CD14-positive monocyte (primary cell): ENCODE measurements around the gene EEPD1. TPM values are rescaled to one million over a fixed set of nuclear protein-coding genes. Genes with fewer than 3 reads are reported as not detected.

ENCODE experiments used
- DNase-seq, 3 donors: peaks; one replicate each; pipeline ENCODE4 v3.0.0-alpha.2; 2011 to 2022
- H2AFZ ChIP-seq: 2 replicates; pipeline ENCODE4 v1.6.0; 2012; ENCODE audit warnings: mild to moderate bottlenecking, low read depth, low read length, inconsistent platforms; ENCODE audit not compliant: insufficient read depth, poor library complexity, severe bottlenecking
- H3K27ac ChIP-seq, 2 donors: 1 replicate in 1 of 2; 2 replicates in 1 of 2; pipeline ENCODE4 v1.5.1; 2012 to 2013; ENCODE audit warnings: low read length in 2 of 2, control low read depth in 1 of 2, inconsistent platforms in 1 of 2, low read depth in 1 of 2, mild to moderate bottlenecking in 1 of 2
- H3K27me3 ChIP-seq, 2 donors: one replicate each; pipeline versions ENCODE4 v1.6.0 to v1.6.1; 2011 to 2013; ENCODE audit warnings: low read length in 2 of 2; ENCODE audit not compliant: control insufficient read depth in 2 of 2, insufficient read depth in 2 of 2
- H3K36me3 ChIP-seq, 2 donors: replicated peaks in 1 of 2; 1 replicate in 1 of 2; 2 replicates in 1 of 2; pipeline versions ENCODE4 v1.5.1 to v1.6.1; 2012 to 2013; ENCODE audit warnings: low read length in 2 of 2, control low read depth in 1 of 2, inconsistent platforms in 1 of 2, mild to moderate bottlenecking in 1 of 2; ENCODE audit not compliant: insufficient read depth in 2 of 2, control insufficient read depth in 1 of 2
- H3K4me1 ChIP-seq, 2 donors: 1 replicate in 1 of 2; 2 replicates in 1 of 2; pipeline versions ENCODE4 v1.5.1 to v1.6.1; 2012 to 2013; ENCODE audit warnings: low read length in 2 of 2, control low read depth in 1 of 2, inconsistent platforms in 1 of 2, mild to moderate bottlenecking in 1 of 2, moderate library complexity in 1 of 2; ENCODE audit not compliant: insufficient read depth in 2 of 2, control insufficient read depth in 1 of 2
- H3K4me2 ChIP-seq: replicated peaks from 2 replicates; pipeline ENCODE3; 2012; ENCODE audit warnings: low read length, moderate library complexity, mild to moderate bottlenecking; ENCODE audit not compliant: poor library complexity, severe bottlenecking; ENCODE audit errors: extremely low read depth
- H3K4me3 ChIP-seq, 3 experiments: fragments of 200-600 bp in 1 of 3; sonication (generic) in 1 of 3; replicated peaks in 1 of 3; 1 replicate in 2 of 3; 2 replicates in 1 of 3; pipeline ENCODE4 v1.5.1; 2011 to 2013; ENCODE audit warnings: low read length in 3 of 3, mild to moderate bottlenecking in 3 of 3, control low read depth in 2 of 3, low read depth in 2 of 3, inconsistent platforms in 1 of 3, moderate library complexity in 1 of 3
- H3K79me2 ChIP-seq: 2 replicates; pipeline ENCODE4 v1.6.0; 2012; ENCODE audit warnings: mild to moderate bottlenecking, control low read depth, inconsistent platforms, low read length, moderate library complexity; ENCODE audit not compliant: insufficient read depth
- H3K9ac ChIP-seq: 2 replicates; pipeline ENCODE4 v1.6.0; 2017; ENCODE audit warnings: low read length, mild to moderate bottlenecking; ENCODE audit not compliant: insufficient read depth, poor library complexity, severe bottlenecking
- H3K9me3 ChIP-seq, 2 donors: replicated peaks in 1 of 2; 1 replicate in 1 of 2; 2 replicates in 1 of 2; pipeline versions ENCODE4 v1.5.1 to v1.6.1; 2012 to 2013; ENCODE audit warnings: low read length in 2 of 2, control low read depth in 1 of 2; ENCODE audit not compliant: control insufficient read depth in 1 of 2, insufficient read depth in 1 of 2
- H4K20me1 ChIP-seq: 2 replicates; pipeline ENCODE4 v1.6.0; 2012; ENCODE audit warnings: mild to moderate bottlenecking, low read length, control low read depth, moderate library complexity; ENCODE audit not compliant: insufficient read depth
- H3K27ac Mint-ChIP-seq, 7 donors: one replicate each; pipeline ENCODE4 v1.8.0; 2020; ENCODE audit warnings: mild to moderate bottlenecking in 7 of 7, mixed read lengths in 7 of 7, moderate library complexity in 6 of 7, inconsistent platforms in 2 of 7
- H3K27me3 Mint-ChIP-seq, 3 donors: one replicate each; pipeline ENCODE4 v1.8.0; 2021 to 2022; ENCODE audit warnings: low read depth in 3 of 3, mild to moderate bottlenecking in 3 of 3, mixed read lengths in 3 of 3, moderate library complexity in 3 of 3, inconsistent platforms in 1 of 3
- H3K36me3 Mint-ChIP-seq, 2 donors: one replicate each; pipeline ENCODE4 v1.8.0; 2020; ENCODE audit warnings: mixed read lengths in 2 of 2, inconsistent platforms in 1 of 2, mild to moderate bottlenecking in 1 of 2
- H3K4me1 Mint-ChIP-seq: one replicate; pipeline ENCODE4 v1.8.0; 2020; ENCODE audit warnings: mild to moderate bottlenecking, mixed read lengths
- H3K4me3 Mint-ChIP-seq, 2 donors: one replicate each; pipeline ENCODE4 v1.8.0; 2020; ENCODE audit warnings: mild to moderate bottlenecking in 2 of 2, mixed read lengths in 2 of 2, moderate library complexity in 1 of 2
- H3K9me3 Mint-ChIP-seq, 7 donors: one replicate each; pipeline ENCODE4 v1.8.0; 2020 to 2022; ENCODE audit warnings: mixed read lengths in 7 of 7, mild to moderate bottlenecking in 6 of 7, moderate library complexity in 6 of 7, inconsistent platforms in 2 of 7
- CTCF ChIP-seq: fragments of 200-600 bp; IDR thresholded peaks from one replicate; pipeline ENCODE4 v1.8.0; 2022; ENCODE audit warnings: antibody characterized with exemption, mild to moderate bottlenecking
- WGBS: methylation state at CpG from one replicate; pipeline ENCODE4 v1.1.5; 2013; ENCODE audit warnings: missing lambda C conversion rate; ENCODE audit not compliant: insufficient coverage; 5-methylcytosine and 5-hydroxymethylcytosine counted together
- intact Hi-C, 2 donors: fragments of 100-400 bp; cut with micrococcal nuclease; formaldehyde crosslinking; loops; one replicate each; pipeline versions ENCODE4 v1.15.0 to v1.15.1; 2023
- polyA plus RNA-seq, 3 donors: library from polyadenylated mRNA; depleted of rRNA in 1 of 3; unstranded in 2 of 3; stranded (reverse) in 1 of 3; fragments of 300-500 nt in 2 of 3; fragments of >200 nt in 1 of 3; fragmentation: Illumina TruSeq in 2 of 3; gene quantifications; 1 replicate in 2 of 3; 2 replicates in 1 of 3; pipeline ENCODE4 v1.2.3, GENCODE V29; 2012 to 2021

Gene EEPD1
- polyA plus RNA-seq, 3 donors: 8.6 to 14.4 (median 12.6) TPM

DNA sequence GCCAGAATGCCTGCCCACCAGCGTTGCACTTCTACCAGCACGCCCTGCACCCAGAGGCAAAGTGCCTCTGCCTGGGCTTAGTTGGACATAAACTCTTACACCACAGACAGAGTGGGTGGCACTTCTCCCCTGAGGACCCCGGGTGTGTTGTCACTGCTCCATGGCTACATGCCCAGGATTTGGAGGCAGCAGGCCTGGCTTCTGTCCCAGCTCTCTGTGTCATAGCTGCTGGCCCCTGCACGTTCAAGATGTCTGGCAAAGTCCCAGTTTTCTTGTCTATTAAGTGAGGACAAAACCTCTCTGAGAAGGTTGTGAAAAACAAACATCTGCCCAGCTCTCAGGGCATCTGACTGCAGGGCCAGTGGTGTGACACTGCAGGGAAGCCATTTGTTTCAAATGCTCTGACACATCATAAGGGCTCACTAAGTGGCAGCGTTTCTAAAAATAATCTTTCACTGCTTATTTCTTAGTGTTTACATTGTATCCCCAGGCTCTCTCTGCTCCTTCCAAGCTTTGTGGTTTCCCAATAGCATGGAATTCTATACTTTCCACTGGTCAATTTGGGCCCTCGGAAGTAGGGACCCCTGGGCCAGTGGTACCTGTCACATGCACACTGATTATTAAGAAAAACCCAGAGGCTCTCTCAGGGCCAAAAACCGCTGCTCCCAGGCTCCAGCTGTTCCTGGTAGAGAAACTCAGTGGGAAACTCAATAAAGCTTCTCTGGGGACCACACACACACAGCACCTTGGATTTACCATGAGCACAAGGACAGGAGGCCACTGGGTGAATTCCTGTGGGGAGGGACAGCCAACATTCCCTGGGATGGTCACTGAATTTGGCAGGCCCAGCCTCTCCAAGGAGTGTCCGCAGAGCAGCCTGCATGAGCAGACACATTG, 150.4 kb downstream of the EEPD1 start:
- peaks cover 23 to 26% of the 10 kb centered on the region in 2 donors for H3K36me3 Mint-ChIP-seq
- no peak for DNase-seq
- intact Hi-C loops: no loop called here
- 49% methylated on average over 7 of the region's 8 CpGs for WGBS
- H3K4me3 Mint-ChIP-seq: no peak overlapping the region
- H3K27ac ChIP-seq: no peak overlapping the region
- H4K20me1 ChIP-seq: no peaks in the 10 kb centered on the region
- TF ChIP-seq CTCF: no peak
- no peak overlapping the region for H3K4me2 ChIP-seq
- H3K27me3 ChIP-seq: no peaks in the 10 kb centered on the region
- H3K4me1 ChIP-seq: no peaks in the 10 kb centered on the region
- no peak overlapping the region for H3K27ac Mint-ChIP-seq
- no peaks in the 10 kb centered on the region for H3K4me1 Mint-ChIP-seq
- no peak overlapping the region for H3K9ac ChIP-seq
- no peak overlapping the region for H3K4me3 ChIP-seq
- no peaks in the 10 kb centered on the region for H3K79me2 ChIP-seq
- H3K9me3 ChIP-seq: no peaks in the 10 kb centered on the region
- H3K36me3 ChIP-seq: peaks cover 14 to 19% of the 10 kb centered on the region in 2 donors
- peaks cover 1 to 9% (median 2%) of the 10 kb centered on the region in 3 donors for H3K27me3 Mint-ChIP-seq
- no peak overlapping the region for H2AFZ ChIP-seq
- no peaks in the 10 kb centered on the region for H3K9me3 Mint-ChIP-seq

DNA sequence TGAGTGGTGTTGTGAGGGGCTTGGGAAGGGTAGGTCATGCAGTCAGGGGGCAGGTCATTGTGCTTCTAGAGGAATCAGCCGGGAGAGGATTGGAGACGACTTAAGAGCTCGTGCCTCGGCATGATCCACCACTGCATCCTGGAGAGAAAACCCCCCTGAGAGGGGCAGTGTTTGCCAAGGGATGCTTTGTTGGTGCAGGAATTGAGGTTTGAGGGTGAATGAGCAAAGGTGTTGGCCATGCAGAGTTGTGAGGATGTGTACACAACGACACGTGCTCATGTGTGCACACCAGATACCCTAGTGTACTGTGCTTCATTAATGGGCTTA, 151.0 kb downstream of the EEPD1 start:
- Histone ChIP-seq H3K36me3 (peaks cover 8 to 13% of the 10 kb centered on the region in 2 donors), H3K79me2 (no peaks in the 10 kb centered on the region), H3K27me3 (no peaks in the 10 kb centered on the region), H3K27ac (no peak overlapping the region), H3K4me1 (no peaks in the 10 kb centered on the region), H3K9me3 (no peaks in the 10 kb centered on the region), H4K20me1 (no peaks in the 10 kb centered on the region), H2AFZ (no peak overlapping the region), H3K4me3 (no peak overlapping the region), H3K9ac (no peak overlapping the region), H3K4me2 (no peak overlapping the region)
- Mint-ChIP-seq H3K4me1 (no peaks in the 10 kb centered on the region), H3K36me3 (peaks cover 17 to 20% of the 10 kb centered on the region in 2 donors), H3K4me3 (no peak overlapping the region), H3K27me3 (peaks cover 1 to 9% (median 2%) of the 10 kb centered on the region in 3 donors), H3K27ac (no peak overlapping the region), H3K9me3 (no peaks in the 10 kb centered on the region)
- intact Hi-C loops: no loop called here
- WGBS: 94% methylated on average over 6 of the region's 6 CpGs
- no peak for DNase-seq
- no peak for TF ChIP-seq CTCF
